Adrenal gland (tissue), 12 donors: ENCODE measurements around the gene RPH3AL. TPM values are rescaled to one million over a fixed set of nuclear protein-coding genes. Genes with fewer than 3 reads are reported as not detected.
A peak's percentile ranks its signal among the peaks of the same experiment; 100 is the strongest.

ENCODE experiments used
- DNase-seq, 7 donors: peaks; one replicate each; pipeline ENCODE4 v3.0.0-alpha.2; 2019 to 2020
- H3K27ac ChIP-seq, 5 donors: fragments of 200-600 bp; sonication (generic) in 4 of 5; 1 replicate in 3 of 5; 2 replicates in 2 of 5; pipeline versions ENCODE4 v1.5.1 to v1.8.0; 2016 to 2020; ENCODE audit warnings: mild to moderate bottlenecking in 1 of 5
- H3K27me3 ChIP-seq: fragments of 200-600 bp; 2 replicates; pipeline ENCODE4 v1.8.0; 2021
- H3K36me3 ChIP-seq, 2 donors: fragments of 200-600 bp; replicated peaks in 1 of 2; 1 replicate in 1 of 2; 2 replicates in 1 of 2; pipeline versions ENCODE4 v1.5.1 to v1.8.0; 2018 to 2022
- H3K4me1 ChIP-seq, 2 donors: fragments of 200-600 bp; replicated peaks in 1 of 2; 1 replicate in 1 of 2; 2 replicates in 1 of 2; pipeline versions ENCODE4 v1.5.1 to v1.8.0; 2018 to 2021
- H3K4me3 ChIP-seq, 4 donors: fragments of 200-600 bp; sonication (generic) in 3 of 4; one replicate each; pipeline ENCODE4 v1.5.1; 2016 to 2018
- H3K9me3 ChIP-seq, 3 donors: fragments of 200-600 bp; sonication (generic) in 1 of 3; replicated peaks in 1 of 3; 1 replicate in 2 of 3; 2 replicates in 1 of 3; pipeline versions ENCODE4 v1.5.1 to v1.8.0; 2016 to 2021
- CTCF ChIP-seq, 6 experiments: fragments of 450-650 bp in 4 of 6; fragments of 200-600 bp in 2 of 6; sonication (generic) in 1 of 6; IDR thresholded peaks; 1 replicate in 5 of 6; 2 replicates in 1 of 6; pipeline versions ENCODE4 v1.5.1 to v1.8.0; 2016 to 2021; ENCODE audit warnings: antibody characterized with exemption in 6 of 6, mild to moderate bottlenecking in 2 of 6, moderate library complexity in 1 of 6
- POLR2A ChIP-seq, 2 donors: fragments of 450-650 bp; IDR thresholded peaks; one replicate each; pipeline ENCODE4 v1.6.1; 2017; ENCODE audit warnings: antibody characterized with exemption in 2 of 2, mild to moderate bottlenecking in 2 of 2, moderate library complexity in 1 of 2
- WGBS, 4 donors: extraction: QIAGEN DNeasy Blood & Tissue Kit in 2 of 4; methylation state at CpG; one replicate each; pipeline versions ENCODE4 v1.1.5 to v1.1.7; 2013 to 2017; 5-methylcytosine and 5-hydroxymethylcytosine counted together
- intact Hi-C, 2 donors: fragments of 100-400 bp; cut with DNase I; formaldehyde crosslinking; loops; one replicate each; pipeline versions ENCODE4 v1.14.1 to v1.15.0; 2022 to 2023
- polyA plus RNA-seq, 3 donors: library from polyadenylated mRNA; stranded (reverse); fragments of 200-250 nt in 2 of 3; fragments of 350-450 nt in 1 of 3; fragmentation: Illumina TruSeq in 1 of 3; extraction: RNeasy Lipid Tissue Mini Kit (QIAGEN cat#74804) in 1 of 3; gene quantifications; one replicate each; pipeline ENCODE4 v1.2.3, GENCODE V29; 2013 to 2014
- total RNA-seq, 9 donors: library from RNA; depleted of rRNA in 4 of 9; stranded (reverse); fragments of >200 nt in 4 of 9; fragments of 120-200 nt in 1 of 9; fragmentation: NEBNext Ultra II Directional in 1 of 9; extraction: Animal tissue kit (Norgen Biotek cat#: 25700) in 1 of 9; gene quantifications; one replicate each; pipeline versions ENCODE4 v1.1.0 to v1.2.4, GENCODE V29; 2013 to 2023
- donor health status: healthy with polysubstance abuse.
- donor health status: Bipolar disorder and iron deficiency.
- donor health status: DM: yes; HTN: yes; CAD: no.
- donor health status: DM: no; HTN: no; CAD: no.
- donor health status: DM: no; HTN: no; CAD: no.
- donor health status: DM: yes; HTN: yes; CAD: no.

The RPH3AL gene
- total and polyA plus RNA-seq, 12 donors: 7.7 to 79.2 (median 33.7) TPM

- Histone ChIP-seq H3K27ac (peak overlapping the region in 1 of 5 donors; percentile 19), H3K27me3 (no peaks in the 10 kb centered on the region), H3K9me3 (no peaks in the 10 kb centered on the region), H3K4me3 (no peak overlapping the region), H3K36me3 (no peaks in the 10 kb centered on the region), H3K4me1 (no peaks in the 10 kb centered on the region)
- intact Hi-C loops: no loop called here
- TF ChIP-seq CTCF (IDR thresholded peaks at IDR 0.05): no peak
- TF ChIP-seq POLR2A (IDR thresholded peaks at IDR 0.05): no peak
- DNase-seq: peak in 3 of 7 donors; percentile 5 to 55 (median 42)
- whole genome bisulfite sequencing, 4 donors: 87 to 97% (median 93%) methylated on average over 3 to 10 of the region's 10 CpGs
These were observed 137.7 kb downstream of the RPH3AL start for GRCh38 chr17:214881-215331.

GRCh38 chr17:213286-214105 is 139.1 kb downstream of the RPH3AL start:
- peak in 1 of 7 donors; percentile 2 for DNase-seq
- intact Hi-C loops: no loop called here

GRCh38 chr17:210402-210801 is 142.2 kb downstream of the RPH3AL start:
- Histone ChIP-seq H3K9me3 (no peaks in the 10 kb centered on the region), H3K4me1 (no peaks in the 10 kb centered on the region), H3K27me3 (no peaks in the 10 kb centered on the region), H3K36me3 (no peaks in the 10 kb centered on the region), H3K27ac (no peak overlapping the region), H3K4me3 (no peak overlapping the region)
- intact Hi-C loops: no loop called here
- WGBS, 4 donors: 96 to 98% (median 97%) methylated on average over 7 to 8 of the region's 8 CpGs
- DNase-seq: no peak
- no peak for TF ChIP-seq POLR2A (IDR thresholded peaks at IDR 0.05)
- TF ChIP-seq CTCF (IDR thresholded peaks at IDR 0.05): no peak

More at GRCh38 chr17:213286-214105, 139.1 kb downstream of the RPH3AL start:
- WGBS, 4 donors: 91 to 94% (median 93%) methylated on average over 21 to 25 of the region's 25 CpGs
- Histone ChIP-seq H3K9me3 (no peaks in the 10 kb centered on the region), H3K36me3 (no peaks in the 10 kb centered on the region), H3K4me1 (no peaks in the 10 kb centered on the region), H3K27me3 (no peaks in the 10 kb centered on the region), H3K4me3 (no peak overlapping the region), H3K27ac (no peak overlapping the region)
- no peak for TF ChIP-seq CTCF (IDR thresholded peaks at IDR 0.05)
- no peak for TF ChIP-seq POLR2A (IDR thresholded peaks at IDR 0.05)

GRCh38 chr17:208429-208828 is 144.2 kb downstream of the RPH3AL start:
- Histone ChIP-seq H3K4me1 (no peaks in the 10 kb centered on the region), H3K36me3 (no peaks in the 10 kb centered on the region), H3K4me3 (no peak overlapping the region), H3K27me3 (no peaks in the 10 kb centered on the region), H3K27ac (no peak overlapping the region), H3K9me3 (no peaks in the 10 kb centered on the region)
- no peak for TF ChIP-seq POLR2A (IDR thresholded peaks at IDR 0.05)
- no peak for TF ChIP-seq CTCF (IDR thresholded peaks at IDR 0.05)
- 90 to 98% (median 94%) methylated on average over 8 of the region's 8 CpGs for WGBS, 4 donors
- no peak for DNase-seq
- intact Hi-C loops: no loop called here
